Fibroblast of lung (primary cell): Measurements from ENCODE around the gene RCOR1. TPM values are rescaled to one million over a fixed set of nuclear protein-coding genes. Genes with fewer than 3 reads are reported as not detected.

Experiments used
- DNase-seq, 2 donors: peaks; one replicate each; pipeline versions ENCODE4 v3.0.0 to v3.0.0-alpha.2; 2010; ENCODE audit warnings: low read depth in 2 of 2
- H2AFZ ChIP-seq: 2 replicates; pipeline ENCODE4 v1.5.1; 2012; ENCODE audit warnings: low read length, control low read depth, inconsistent platforms
- H3K27ac ChIP-seq: 2 replicates; pipeline ENCODE4 v1.5.1; 2011; ENCODE audit warnings: low read length, control low read depth; ENCODE audit not compliant: insufficient read depth
- H3K27me3 ChIP-seq: 2 replicates; pipeline ENCODE4 v1.5.1; 2011; ENCODE audit warnings: mild to moderate bottlenecking, low read length; ENCODE audit not compliant: control insufficient read depth, insufficient read depth
- H3K36me3 ChIP-seq: 2 replicates; pipeline ENCODE4 v1.5.1; 2011; ENCODE audit warnings: low read length; ENCODE audit not compliant: control insufficient read depth, insufficient read depth
- H3K4me1 ChIP-seq: 2 replicates; pipeline ENCODE4 v1.5.1; 2011; ENCODE audit warnings: low read length; ENCODE audit not compliant: control insufficient read depth, insufficient read depth; ENCODE audit errors: extremely low read depth
- H3K4me2 ChIP-seq: 2 replicates; pipeline ENCODE4 v1.5.1; 2011; ENCODE audit warnings: low read length, control low read depth; ENCODE audit not compliant: insufficient read depth; ENCODE audit errors: extremely low read depth
- H3K4me3 ChIP-seq, 4 experiments: fragments of 200-600 bp in 1 of 4; sonication (generic) in 1 of 4; replicated peaks in 1 of 4; 2 replicates each; pipeline ENCODE4 v1.5.1; 2011 to 2016; ENCODE audit warnings: low read length in 4 of 4, low read depth in 3 of 4, mild to moderate bottlenecking in 3 of 4, control low read depth in 2 of 4, inconsistent platforms in 1 of 4, mixed read lengths in 1 of 4; ENCODE audit not compliant: insufficient read depth in 1 of 4; ENCODE audit errors: control extremely low read depth in 1 of 4
- H3K79me2 ChIP-seq: 2 replicates; pipeline ENCODE4 v1.5.1; 2012; ENCODE audit warnings: mild to moderate bottlenecking, low read length, inconsistent platforms; ENCODE audit not compliant: control insufficient read depth, insufficient read depth
- H3K9ac ChIP-seq: 2 replicates; pipeline ENCODE4 v1.5.1; 2011; ENCODE audit warnings: mild to moderate bottlenecking, low read length, control low read depth; ENCODE audit not compliant: insufficient read depth
- H3K9me3 ChIP-seq: 2 replicates; pipeline ENCODE4 v1.5.1; 2012; ENCODE audit warnings: low read depth, low read length; ENCODE audit not compliant: control insufficient read depth, insufficient read depth
- H4K20me1 ChIP-seq: 2 replicates; pipeline ENCODE4 v1.5.1; 2011; ENCODE audit warnings: low read length; ENCODE audit not compliant: control insufficient read depth, insufficient read depth; ENCODE audit errors: extremely low read depth
- EZH2 ChIP-seq: IDR thresholded peaks from 2 replicates; pipeline ENCODE4 v1.5.1; 2012; ENCODE audit warnings: low read length, control low read depth, mild to moderate bottlenecking; ENCODE audit errors: missing control alignments
- polyA plus RNA-seq, 2 donors: library from polyadenylated mRNA; depleted of rRNA in 1 of 2; stranded (reverse) in 1 of 2; unstranded in 1 of 2; fragments of >200 nt; gene quantifications; 2 replicates each; pipeline ENCODE4 v1.2.1, GENCODE V29; 2011 to 2012; ENCODE audit warnings: missing spikeins in 1 of 2
- total RNA-seq: library from RNA; depleted of rRNA; stranded (reverse); fragments of >200 nt; gene quantifications from 2 replicates; pipeline ENCODE4 v1.2.1, GENCODE V29; 2014
- TF ChIP-seq, protein P1 (sequence below), 2 donors: IDR thresholded peaks in 1 of 2; conservative IDR thresholded peaks in 1 of 2; 1 replicate in 1 of 2; 2 replicates in 1 of 2; pipeline ENCODE4 v1.5.1; 2011 to 2012; ENCODE audit warnings: low read length in 2 of 2, control low read depth in 1 of 2, inconsistent platforms in 1 of 2, low read depth in 1 of 2, mild to moderate bottlenecking in 1 of 2

The RCOR1 gene
- total and polyA plus RNA-seq, 2 donors (not counting 1 experiment from before 2014, with no cell fraction given): 11.4 to 19.6 TPM

- Histone ChIP-seq H3K27ac (no peak overlapping the region), H2AFZ (no peak overlapping the region), H3K27me3 (no peaks in the 10 kb centered on the region), H3K4me3 (no peak overlapping the region), H3K4me1 (no peaks in the 10 kb centered on the region), H4K20me1 (no peaks in the 10 kb centered on the region), H3K9ac (no peak overlapping the region), H3K36me3 (no peaks in the 10 kb centered on the region), H3K4me2 (no peak overlapping the region), H3K79me2 (peaks cover 2% of the 10 kb centered on the region), H3K9me3 (no peaks in the 10 kb centered on the region)
- DNase-seq: peak in 1 of 2 donors; percentile 51
- no peak for TF ChIP-seq EZH2
- TF ChIP-seq, protein P1, sequence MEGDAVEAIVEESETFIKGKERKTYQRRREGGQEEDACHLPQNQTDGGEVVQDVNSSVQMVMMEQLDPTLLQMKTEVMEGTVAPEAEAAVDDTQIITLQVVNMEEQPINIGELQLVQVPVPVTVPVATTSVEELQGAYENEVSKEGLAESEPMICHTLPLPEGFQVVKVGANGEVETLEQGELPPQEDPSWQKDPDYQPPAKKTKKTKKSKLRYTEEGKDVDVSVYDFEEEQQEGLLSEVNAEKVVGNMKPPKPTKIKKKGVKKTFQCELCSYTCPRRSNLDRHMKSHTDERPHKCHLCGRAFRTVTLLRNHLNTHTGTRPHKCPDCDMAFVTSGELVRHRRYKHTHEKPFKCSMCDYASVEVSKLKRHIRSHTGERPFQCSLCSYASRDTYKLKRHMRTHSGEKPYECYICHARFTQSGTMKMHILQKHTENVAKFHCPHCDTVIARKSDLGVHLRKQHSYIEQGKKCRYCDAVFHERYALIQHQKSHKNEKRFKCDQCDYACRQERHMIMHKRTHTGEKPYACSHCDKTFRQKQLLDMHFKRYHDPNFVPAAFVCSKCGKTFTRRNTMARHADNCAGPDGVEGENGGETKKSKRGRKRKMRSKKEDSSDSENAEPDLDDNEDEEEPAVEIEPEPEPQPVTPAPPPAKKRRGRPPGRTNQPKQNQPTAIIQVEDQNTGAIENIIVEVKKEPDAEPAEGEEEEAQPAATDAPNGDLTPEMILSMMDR (conservative IDR thresholded peaks at IDR 0.05 in 1 of 2, IDR thresholded peaks at IDR 0.05 in 1 of 2; ENCODE audit: low read depth in 1 of 2, low read length in 2 of 2): no peak
Observed at GRCh38 chr14:102675396-102675795, 82.9 kb downstream of the RCOR1 start.

DNA sequence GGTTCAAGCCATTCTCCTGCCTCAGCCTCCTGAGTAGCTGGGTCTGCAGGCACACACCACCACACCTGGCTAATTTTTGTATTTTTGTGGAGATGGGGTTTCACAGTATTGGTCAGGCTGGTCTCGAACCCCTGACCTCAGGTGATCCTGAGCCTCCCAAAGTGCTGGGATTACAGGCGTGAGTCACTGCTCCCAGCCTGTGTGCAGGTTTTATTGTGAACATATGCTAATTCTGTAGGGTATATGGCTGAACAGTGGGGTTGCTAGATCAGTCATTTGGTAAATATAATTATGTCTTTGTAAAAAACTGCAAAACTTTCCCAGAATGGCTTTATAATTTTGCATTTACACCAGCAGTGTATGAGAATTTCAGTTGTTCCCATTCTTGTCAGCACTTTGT is 85.9 kb downstream of the RCOR1 start:
- Histone ChIP-seq H3K79me2 (peaks cover 2% of the 10 kb centered on the region), H3K9ac (no peak overlapping the region)

DNA sequence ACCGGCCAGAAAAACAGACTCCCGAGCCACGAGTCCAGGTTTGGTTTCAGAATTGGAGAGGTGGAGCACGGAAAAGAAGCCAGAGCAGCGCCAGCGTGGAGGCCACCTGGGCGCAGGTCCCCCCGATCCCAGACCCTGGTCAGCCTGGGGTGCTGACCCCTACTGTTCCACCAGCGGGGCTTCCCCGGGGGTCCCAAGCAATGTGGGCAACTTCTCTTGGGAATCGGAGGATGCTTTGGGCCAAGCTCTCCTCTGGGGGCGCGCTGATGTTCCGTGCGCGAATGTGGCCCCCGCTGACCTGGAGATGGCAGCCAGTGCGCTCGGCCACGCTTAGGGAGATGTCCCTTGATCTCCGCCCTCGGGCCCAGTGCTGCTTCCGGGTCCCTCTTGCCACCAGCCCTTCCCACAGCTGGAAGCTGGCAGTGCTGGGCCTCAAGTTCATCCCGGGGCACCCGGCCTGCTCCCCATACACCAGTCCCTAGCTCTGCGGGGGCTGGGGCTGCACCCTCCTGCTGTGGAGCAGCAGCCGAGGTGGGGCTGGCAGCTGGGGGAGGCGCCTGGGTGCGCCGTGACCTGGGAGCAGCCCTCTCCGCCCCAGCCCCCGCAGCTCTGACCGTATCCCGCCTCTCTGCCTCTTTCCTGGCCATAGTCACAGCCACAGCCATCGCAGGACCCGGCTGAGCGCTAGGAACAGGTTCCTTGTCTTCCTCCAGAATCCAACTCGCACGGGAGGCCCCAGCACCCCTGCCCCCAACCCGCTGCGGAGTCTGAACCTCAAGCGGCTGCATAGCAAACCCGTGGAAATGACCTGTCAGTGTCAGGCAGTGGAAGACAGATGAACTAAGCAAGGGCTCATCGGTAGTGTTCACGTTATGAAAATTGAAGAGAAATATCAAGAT is 91.2 kb downstream of the RCOR1 start:
- Histone ChIP-seq H3K79me2 (no peaks in the 10 kb centered on the region), H3K4me1 (no peaks in the 10 kb centered on the region), H3K4me3 (no peak overlapping the region), H3K36me3 (no peaks in the 10 kb centered on the region), H3K4me2 (no peak overlapping the region), H4K20me1 (no peaks in the 10 kb centered on the region), H3K27ac (no peak overlapping the region), H3K9me3 (no peaks in the 10 kb centered on the region), H3K9ac (no peak overlapping the region), H3K27me3 (no peaks in the 10 kb centered on the region), H2AFZ (no peak overlapping the region)
- no peak for DNase-seq
- TF ChIP-seq EZH2: no peak
- TF ChIP-seq, protein P1 (conservative IDR thresholded peaks at IDR 0.05 in 1 of 2, IDR thresholded peaks at IDR 0.05 in 1 of 2; ENCODE audit: low read depth in 1 of 2, low read length in 2 of 2): no peak

More for the DNA sequence above, 85.9 kb downstream of the RCOR1 start:
- H4K20me1 ChIP-seq: no peaks in the 10 kb centered on the region
- H3K4me1 ChIP-seq: no peaks in the 10 kb centered on the region
- TF ChIP-seq EZH2: no peak
- TF ChIP-seq, protein P1 (conservative IDR thresholded peaks at IDR 0.05 in 1 of 2, IDR thresholded peaks at IDR 0.05 in 1 of 2; ENCODE audit: low read depth in 1 of 2, low read length in 2 of 2): no peak
- H3K27ac ChIP-seq: no peak overlapping the region
- H2AFZ ChIP-seq: no peak overlapping the region
- no peak for DNase-seq
- H3K9me3 ChIP-seq: no peaks in the 10 kb centered on the region
- no peaks in the 10 kb centered on the region for H3K36me3 ChIP-seq
- H3K4me3 ChIP-seq: no peak overlapping the region
- H3K27me3 ChIP-seq: no peaks in the 10 kb centered on the region
- H3K4me2 ChIP-seq: no peak overlapping the region
